Measurements from ENCODE around the gene TSPAN3.

- TF ChIP-seq CTCF (optimal IDR thresholded peaks at IDR 0.05 in 1 of 3, IDR thresholded peaks at IDR 0.05 in 1 of 3, conservative IDR thresholded peaks at IDR 0.05 in 1 of 3; ENCODE audit: extremely low read depth in 1 of 3, insufficient read depth in 2 of 3, low read length in 3 of 3) = peak in 2 of 3 experiments; percentile 59 to 66
- no peak for TF ChIP-seq EZH2 (IDR thresholded peaks at IDR 0.05; ENCODE audit: low read length)
Measured at GRCh38 chr15:77118882-77119321, 48.0 kb upstream of the TSPAN3 start.

Data from keratinocyte (primary cell).